ENCODE data around the gene COA1.
"Not testable (repeated sequence)": the region's sequence is repeated elsewhere in the genome, so short reads cannot be mapped to it uniquely, and the experiment has no call there.

The COA1 gene

GRCh38 chr7:43700059-43700501 lies 29.2 kb downstream of the COA1 start:
- intact Hi-C loops (cut with micrococcal nuclease): loop anchor here (1.0 to 10.0 kb wide), 3 partner anchors 118 to 755 kb away; no protein-coding TSS in a partner anchor
- Mint-ChIP-seq H3K36me3 (ENCODE audit: low read depth) (peaks cover 11% of the 10 kb centered on the region), H3K9me3 (no peaks in the 10 kb centered on the region), H3K4me3 (no peak overlapping the region), H3K27me3 (no peaks in the 10 kb centered on the region), H3K4me1 (ENCODE audit: low read depth) (no peaks in the 10 kb centered on the region), H3K27ac (no peak overlapping the region)

DNA sequence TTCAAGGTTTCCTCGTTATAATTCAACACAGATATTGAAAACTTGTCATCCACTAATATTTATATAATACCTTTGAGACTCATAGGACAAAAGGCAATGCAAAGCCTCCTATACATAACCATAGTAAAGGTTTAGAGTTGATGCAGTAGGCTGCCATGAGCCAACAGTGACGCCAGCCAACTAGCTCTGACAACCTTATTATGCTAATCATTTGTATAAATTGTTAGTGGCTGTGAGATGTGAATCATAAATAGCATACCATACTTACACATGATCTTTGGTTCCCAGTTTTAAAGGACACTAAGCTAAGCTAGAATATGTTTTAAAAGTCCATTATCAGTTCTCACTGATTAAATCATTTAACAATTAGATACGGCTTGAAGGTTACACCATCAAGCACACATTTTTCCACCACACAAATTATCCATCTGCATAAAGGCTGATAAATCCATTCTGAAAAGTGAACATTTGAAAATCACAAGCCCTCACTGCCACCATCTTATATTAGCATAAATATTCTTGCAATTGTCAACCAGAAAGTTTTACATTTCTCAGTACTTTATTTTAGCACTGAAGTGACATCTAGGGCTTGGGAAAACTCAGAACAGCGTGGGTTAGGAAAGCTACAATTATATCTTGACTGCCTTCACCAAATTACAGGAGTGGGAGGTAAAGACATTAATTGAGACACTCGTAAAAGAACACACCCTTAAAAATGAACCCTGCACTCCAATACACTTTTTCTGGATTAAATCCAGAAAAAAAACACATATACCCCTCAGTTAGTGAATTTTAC lies 30.7 kb downstream of the COA1 start:
- Mint-ChIP-seq H3K36me3 (ENCODE audit: low read depth) (no peaks in the 10 kb centered on the region), H3K4me3 (no peak overlapping the region), H3K9me3 (no peaks in the 10 kb centered on the region), H3K4me1 (ENCODE audit: low read depth) (no peaks in the 10 kb centered on the region), H3K27ac (no peak overlapping the region), H3K27me3 (no peaks in the 10 kb centered on the region)
- intact Hi-C loops (cut with micrococcal nuclease): no loop called here

GRCh38 chr7:43697690-43698089 lies 31.6 kb downstream of the COA1 start:
- no peak overlapping the region for H3K4me3 Mint-ChIP-seq
- no peaks in the 10 kb centered on the region for H3K27me3 Mint-ChIP-seq

DNA sequence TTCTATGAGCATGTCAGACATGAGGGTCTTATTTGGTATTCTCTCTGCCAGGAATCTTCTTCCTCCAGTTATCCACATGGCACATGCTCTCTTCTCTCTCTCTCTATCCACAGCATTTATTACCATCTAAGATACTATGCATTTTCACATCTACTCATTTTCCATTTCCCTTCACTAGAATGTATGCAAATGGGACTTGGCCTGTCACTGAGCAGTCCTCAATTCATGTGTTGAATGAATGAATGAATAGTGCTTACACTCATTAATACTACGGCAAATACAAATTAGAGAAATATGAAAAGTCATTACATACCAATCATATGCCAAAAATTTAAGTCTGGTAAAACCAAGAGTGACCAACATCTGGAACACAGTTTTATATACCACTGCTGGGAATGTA lies 34.0 kb downstream of the COA1 start:
- Mint-ChIP-seq H3K9me3 (no peaks in the 10 kb centered on the region), H3K4me3 (no peak overlapping the region), H3K27me3 (no peaks in the 10 kb centered on the region), H3K4me1 (ENCODE audit: low read depth) (no peaks in the 10 kb centered on the region), H3K36me3 (ENCODE audit: low read depth) (no peaks in the 10 kb centered on the region), H3K27ac (no peak overlapping the region)
- intact Hi-C loops (cut with micrococcal nuclease): no loop called here

More at GRCh38 chr7:43697690-43698089, 31.6 kb downstream of the COA1 start:
- Mint-ChIP-seq H3K9me3 (no peaks in the 10 kb centered on the region), H3K36me3 (ENCODE audit: low read depth) (no peaks in the 10 kb centered on the region), H3K27ac (no peak overlapping the region), H3K4me1 (ENCODE audit: low read depth) (no peaks in the 10 kb centered on the region)
- intact Hi-C loops (cut with micrococcal nuclease): no loop called here

DNA sequence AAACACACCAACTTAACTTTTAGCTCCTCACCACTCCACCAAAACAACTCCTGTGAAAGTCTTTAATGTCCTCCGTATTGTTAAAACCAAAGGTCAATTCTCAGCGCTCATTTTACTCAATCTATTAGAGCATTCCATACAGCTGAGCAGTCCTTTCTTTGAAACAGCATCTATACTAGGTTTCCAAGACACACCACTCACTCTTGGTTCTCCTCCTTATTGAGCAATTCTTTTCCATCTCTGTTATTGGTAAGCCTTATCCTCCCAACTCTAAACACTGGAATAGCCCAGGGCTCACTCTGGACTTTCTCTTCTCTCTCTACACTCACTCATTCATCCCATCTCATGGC lies 34.9 kb downstream of the COA1 start:
- H3K4me1 Mint-ChIP-seq (ENCODE audit: low read depth): peaks cover 3% of the 10 kb centered on the region
- intact Hi-C loops (cut with micrococcal nuclease): no loop called here

GRCh38 chr7:43693687-43694398 lies 35.5 kb downstream of the COA1 start:
- Mint-ChIP-seq H3K27me3 (no peaks in the 10 kb centered on the region), H3K9me3 (no peaks in the 10 kb centered on the region), H3K36me3 (ENCODE audit: low read depth) (no peaks in the 10 kb centered on the region), H3K27ac (no peak overlapping the region), H3K4me1 (ENCODE audit: low read depth) (peaks cover 9% of the 10 kb centered on the region), H3K4me3 (no peak overlapping the region)
- intact Hi-C loops (cut with micrococcal nuclease): no loop called here

More for the DNA sequence above, 34.9 kb downstream of the COA1 start:
- Mint-ChIP-seq H3K27ac (no peak overlapping the region), H3K4me3 (no peak overlapping the region), H3K27me3 (no peaks in the 10 kb centered on the region), H3K9me3 (no peaks in the 10 kb centered on the region), H3K36me3 (ENCODE audit: low read depth) (no peaks in the 10 kb centered on the region)

DNA sequence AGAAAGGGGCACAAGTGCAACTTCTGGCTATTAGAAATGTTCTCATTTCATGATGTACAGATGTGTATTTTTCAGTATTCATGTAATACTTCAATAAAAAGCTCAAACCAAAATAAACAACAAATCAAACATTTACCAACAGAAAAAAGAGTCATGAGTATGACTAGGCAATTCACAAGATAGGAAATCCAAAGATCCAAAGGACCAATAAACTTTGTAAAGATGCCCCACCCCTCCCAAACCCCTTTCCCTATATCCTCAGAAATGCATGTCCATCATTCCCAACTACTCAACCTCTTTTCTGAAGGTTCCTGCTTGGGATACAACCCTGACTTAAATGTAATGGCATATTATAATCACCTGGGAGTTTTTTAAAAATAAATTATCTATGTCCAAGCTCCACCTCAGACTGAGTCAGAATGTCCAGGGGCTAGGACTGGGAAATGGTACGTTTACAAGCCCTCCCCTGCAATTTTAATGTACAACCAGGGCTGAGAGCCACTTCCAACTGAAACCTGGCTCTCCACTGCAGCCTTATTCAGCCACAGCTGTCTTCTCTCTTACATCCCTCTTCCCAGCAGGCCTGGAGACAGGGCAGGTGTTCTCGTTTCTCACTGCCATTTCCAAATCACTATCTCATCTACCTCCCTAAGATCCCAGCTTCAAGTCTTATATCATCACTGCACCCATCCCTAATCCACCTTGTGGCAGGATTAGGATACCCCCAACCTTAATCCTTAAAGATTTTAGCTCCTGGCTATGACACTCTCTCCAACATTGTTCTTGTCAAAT lies 36.5 kb downstream of the COA1 start:
- Mint-ChIP-seq H3K4me3 (no peak overlapping the region), H3K36me3 (ENCODE audit: low read depth) (peaks cover 4% of the 10 kb centered on the region), H3K27ac (no peak overlapping the region), H3K4me1 (ENCODE audit: low read depth) (peaks cover 11% of the 10 kb centered on the region), H3K9me3 (peaks cover 6% of the 10 kb centered on the region), H3K27me3 (no peaks in the 10 kb centered on the region)
- intact Hi-C loops (cut with micrococcal nuclease): no loop called here

DNA sequence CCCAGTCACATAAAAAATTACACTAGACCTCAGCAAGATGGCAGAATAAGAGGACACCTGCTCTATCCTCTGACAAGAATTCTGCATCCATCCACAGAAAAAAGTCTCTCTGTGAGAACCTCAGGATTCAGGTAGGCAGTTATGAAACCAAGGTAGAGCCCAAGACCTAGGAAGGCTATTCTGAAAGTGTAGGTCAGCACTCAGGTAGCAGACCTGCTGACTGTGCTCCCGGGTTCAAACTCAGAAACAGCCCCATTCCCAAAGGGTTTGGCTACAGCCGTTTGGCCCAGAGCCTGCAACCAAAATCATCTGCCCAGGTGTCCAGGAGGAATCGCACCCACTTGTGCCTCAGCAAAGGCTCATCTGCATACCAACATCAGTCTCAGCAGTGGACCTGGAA lies 37.7 kb downstream of the COA1 start:
- intact Hi-C loops (cut with micrococcal nuclease): no loop called here
- H3K27me3 Mint-ChIP-seq: no peaks in the 10 kb centered on the region
- peaks cover 6% of the 10 kb centered on the region for H3K36me3 Mint-ChIP-seq (ENCODE audit: low read depth)
- H3K9me3 Mint-ChIP-seq: peaks cover 9% of the 10 kb centered on the region
- peaks cover 11% of the 10 kb centered on the region for H3K4me1 Mint-ChIP-seq (ENCODE audit: low read depth)
- H3K4me3 Mint-ChIP-seq: no peak overlapping the region
- H3K27ac Mint-ChIP-seq: no peak overlapping the region

GRCh38 chr7:43689115-43689514 lies 40.2 kb downstream of the COA1 start:
- H3K36me3 Mint-ChIP-seq (ENCODE audit: low read depth): peaks cover 6% of the 10 kb centered on the region
- H3K27ac Mint-ChIP-seq: no peak overlapping the region
- intact Hi-C loops (cut with micrococcal nuclease): no loop called here
- no peaks in the 10 kb centered on the region for H3K27me3 Mint-ChIP-seq
- H3K9me3 Mint-ChIP-seq: peaks cover 9% of the 10 kb centered on the region
- no peak overlapping the region for H3K4me3 Mint-ChIP-seq
- peaks cover 13% of the 10 kb centered on the region for H3K4me1 Mint-ChIP-seq (ENCODE audit: low read depth)

DNA sequence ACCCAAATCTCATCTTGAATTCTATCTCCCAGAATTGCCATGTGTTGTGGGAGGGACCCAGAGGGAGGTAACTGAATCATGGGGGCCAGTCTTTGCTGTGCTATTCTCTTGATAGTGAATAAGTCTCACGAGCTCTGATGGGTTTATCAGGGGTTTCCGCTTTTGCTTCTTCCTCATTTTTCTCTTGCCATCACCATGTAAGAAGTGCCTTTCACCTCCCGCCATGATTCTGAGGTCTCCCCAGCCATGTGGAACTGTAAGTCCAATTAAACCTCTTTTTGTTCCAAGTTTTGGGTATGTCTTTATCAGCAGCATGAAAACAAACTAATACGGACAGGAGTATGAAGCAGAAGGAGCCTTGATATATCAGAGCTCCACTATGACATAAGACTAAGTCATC lies 41.5 kb downstream of the COA1 start:
- H3K36me3 Mint-ChIP-seq (ENCODE audit: low read depth); H3K4me3 Mint-ChIP-seq; H3K9me3 Mint-ChIP-seq; H3K27me3 Mint-ChIP-seq; intact Hi-C loops (cut with micrococcal nuclease); H3K27ac Mint-ChIP-seq: not testable (repeated sequence)
- H3K4me1 Mint-ChIP-seq (ENCODE audit: low read depth): peaks cover 17% of the 10 kb centered on the region

DNA sequence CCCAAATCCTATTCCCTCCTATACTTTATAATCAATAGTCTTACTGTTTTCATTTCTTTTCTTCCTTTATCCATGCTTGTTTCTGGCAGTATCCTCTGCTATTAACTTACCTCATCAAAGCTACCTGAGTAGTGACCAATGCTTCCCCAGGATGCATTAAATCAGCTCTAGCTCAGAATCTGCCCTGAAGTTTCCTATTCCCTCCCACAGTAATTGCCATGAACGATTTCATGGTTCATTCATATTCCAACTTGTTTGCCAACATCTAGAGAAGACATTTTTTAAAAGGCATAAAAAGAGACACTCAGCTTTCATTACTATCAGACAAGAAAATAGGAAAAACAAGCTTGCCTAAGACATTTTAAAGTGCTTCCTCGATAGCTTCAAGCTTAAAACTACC lies 42.3 kb downstream of the COA1 start:
- peaks cover 17% of the 10 kb centered on the region for H3K4me1 Mint-ChIP-seq (ENCODE audit: low read depth)
- intact Hi-C loops (cut with micrococcal nuclease): no loop called here
- no peak overlapping the region for H3K4me3 Mint-ChIP-seq
- H3K27ac Mint-ChIP-seq: no peak overlapping the region
- H3K36me3 Mint-ChIP-seq (ENCODE audit: low read depth): peaks cover 6% of the 10 kb centered on the region
- H3K27me3 Mint-ChIP-seq: no peaks in the 10 kb centered on the region
- peaks cover 9% of the 10 kb centered on the region for H3K9me3 Mint-ChIP-seq

GRCh38 chr7:43680736-43681135 lies 48.6 kb downstream of the COA1 start:
- Mint-ChIP-seq H3K9me3 (no peaks in the 10 kb centered on the region), H3K4me3 (no peak overlapping the region), H3K27ac (no peak overlapping the region), H3K36me3 (ENCODE audit: low read depth) (no peaks in the 10 kb centered on the region), H3K4me1 (ENCODE audit: low read depth) (peaks cover 6% of the 10 kb centered on the region), H3K27me3 (no peaks in the 10 kb centered on the region)
- intact Hi-C loops (cut with micrococcal nuclease): no loop called here

DNA sequence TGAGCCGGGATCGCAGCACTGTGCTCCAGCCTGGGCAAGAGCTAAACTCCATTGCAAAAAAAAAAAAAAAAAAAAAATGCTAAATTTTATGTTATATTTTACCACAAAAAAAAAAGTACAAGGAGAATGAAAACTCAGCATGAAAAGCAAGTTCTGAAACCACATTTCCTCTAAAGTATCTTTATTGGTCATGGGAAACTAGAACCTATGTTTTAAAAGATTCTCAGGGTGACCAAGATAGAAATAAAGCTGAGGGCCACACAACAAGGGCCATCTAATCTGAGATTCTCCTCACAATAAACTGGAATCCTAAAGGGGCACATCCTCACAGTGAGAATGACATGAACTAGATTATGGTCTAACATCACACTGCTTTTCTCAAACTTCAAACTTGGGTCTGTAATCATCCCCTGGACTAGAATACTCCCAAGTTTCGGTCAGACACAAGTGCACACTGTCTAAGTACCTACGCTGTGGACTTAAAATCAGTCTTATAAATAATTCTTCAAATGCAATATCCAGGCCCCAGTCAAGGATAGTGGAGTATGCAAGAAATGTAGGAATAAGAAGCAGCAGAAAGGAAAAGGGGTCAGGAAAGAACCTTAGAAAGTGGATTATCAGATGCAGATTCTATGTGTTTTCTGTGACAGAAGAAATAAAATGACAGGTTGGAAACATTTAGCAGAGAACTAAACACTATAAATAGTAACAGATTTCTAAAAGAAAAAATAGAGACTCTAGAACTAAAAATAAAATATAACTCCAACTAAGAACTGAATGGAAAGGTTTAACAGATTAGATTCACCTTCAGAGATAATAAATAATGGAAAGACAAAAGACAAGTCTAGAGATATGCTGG lies 49.9 kb downstream of the COA1 start:
- no peak overlapping the region for H3K27ac Mint-ChIP-seq
- no peaks in the 10 kb centered on the region for H3K27me3 Mint-ChIP-seq
- H3K36me3 Mint-ChIP-seq (ENCODE audit: low read depth): no peaks in the 10 kb centered on the region
- intact Hi-C loops (cut with micrococcal nuclease): no loop called here
- no peak overlapping the region for H3K4me3 Mint-ChIP-seq
- H3K4me1 Mint-ChIP-seq (ENCODE audit: low read depth): peaks cover 12% of the 10 kb centered on the region
- no peaks in the 10 kb centered on the region for H3K9me3 Mint-ChIP-seq

All from dendritic cell treated with granulocyte-macrophage colony-stimulating factor and Interleukin-4, amounts not matched to agents 40 ng/mL and 50 ng/mL, for 4 days (primary cell).